ENCODE measurements around the gene LRRC4C.

Gene LRRC4C

GRCh38 chr11:40100162-40100553, 1359.3 kb downstream of the LRRC4C start:
- no peak for DNase-seq (ENCODE audit: low read depth in 2 of 2)

DNA sequence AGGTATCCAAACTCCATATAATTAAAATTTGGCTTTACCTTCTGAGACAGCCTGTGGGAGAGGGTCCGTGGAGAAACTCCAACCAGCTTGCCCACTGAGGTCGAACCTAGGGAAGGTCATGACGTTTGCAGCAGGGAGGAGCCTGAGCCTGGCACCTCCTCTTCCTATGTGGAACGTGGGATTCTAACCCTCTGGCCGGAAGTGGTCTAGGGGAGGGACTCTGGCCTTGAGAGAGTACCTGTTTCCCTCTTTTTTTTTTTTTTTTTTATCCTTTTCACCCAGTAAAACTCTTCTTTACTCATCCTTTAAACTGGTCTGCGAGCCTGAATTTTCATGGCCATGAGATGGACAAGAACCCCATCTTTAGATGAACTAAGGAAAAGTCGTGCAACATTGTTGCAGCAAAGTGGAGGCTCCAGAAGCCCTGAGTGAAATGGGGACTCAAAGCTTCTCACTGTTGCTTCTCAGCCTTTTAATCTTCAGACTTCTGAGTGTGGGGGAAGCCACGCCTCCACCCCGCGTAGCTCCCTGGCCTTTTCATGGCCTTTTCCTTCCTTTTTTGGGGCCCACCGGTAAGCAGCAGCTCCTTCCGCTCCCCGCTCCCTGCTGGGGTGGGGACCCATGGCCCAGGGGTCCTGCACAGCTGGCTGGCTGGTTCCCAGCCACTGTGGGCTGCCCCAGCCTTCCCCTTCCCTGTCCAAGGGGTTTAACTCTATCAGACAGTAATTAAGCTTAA, 1359.9 kb downstream of the LRRC4C start:
- no peak for DNase-seq (ENCODE audit: low read depth in 2 of 2)

DNA sequence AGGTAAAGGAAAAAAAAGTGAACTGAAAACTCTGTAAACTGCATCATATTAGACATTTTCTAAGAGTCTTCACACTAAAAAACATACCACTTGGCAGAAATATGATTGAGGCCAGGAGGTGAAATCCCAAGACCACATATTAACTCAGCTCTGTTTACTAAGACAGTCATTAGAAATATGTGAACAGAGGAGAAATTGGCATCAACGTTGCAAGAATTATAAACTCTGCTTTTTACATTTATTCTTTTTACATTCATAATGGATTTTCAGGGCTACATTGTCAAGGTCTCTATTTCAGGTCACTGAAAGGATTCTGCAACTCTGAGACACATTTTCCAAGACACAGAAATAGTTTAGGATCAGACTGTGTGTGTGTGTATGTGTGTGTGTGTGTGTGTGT, 1364.0 kb downstream of the LRRC4C start:
- no peak for DNase-seq (ENCODE audit: low read depth in 2 of 2)

- no peak for DNase-seq (ENCODE audit: low read depth in 2 of 2)
These were observed 1364.5 kb downstream of the LRRC4C start for GRCh38 chr11:40094954-40095353.

GRCh38 chr11:40080434-40080833, 1379.0 kb downstream of the LRRC4C start:
- no peak for DNase-seq (ENCODE audit: low read depth in 2 of 2)

Data from stimulated activated CD8-positive, alpha-beta memory T cell treated with anti-CD3 and anti-CD28 coated beads, Interleukin-2, amount 100 ng/mL, for 1 hour (primary cell).